Measurements from ENCODE around the gene PIGBOS1.
"Not testable (repeated sequence)": the region's sequence is repeated elsewhere in the genome, so short reads cannot be mapped to it uniquely, and the experiment has no call there.

The PIGBOS1 gene

DNA sequence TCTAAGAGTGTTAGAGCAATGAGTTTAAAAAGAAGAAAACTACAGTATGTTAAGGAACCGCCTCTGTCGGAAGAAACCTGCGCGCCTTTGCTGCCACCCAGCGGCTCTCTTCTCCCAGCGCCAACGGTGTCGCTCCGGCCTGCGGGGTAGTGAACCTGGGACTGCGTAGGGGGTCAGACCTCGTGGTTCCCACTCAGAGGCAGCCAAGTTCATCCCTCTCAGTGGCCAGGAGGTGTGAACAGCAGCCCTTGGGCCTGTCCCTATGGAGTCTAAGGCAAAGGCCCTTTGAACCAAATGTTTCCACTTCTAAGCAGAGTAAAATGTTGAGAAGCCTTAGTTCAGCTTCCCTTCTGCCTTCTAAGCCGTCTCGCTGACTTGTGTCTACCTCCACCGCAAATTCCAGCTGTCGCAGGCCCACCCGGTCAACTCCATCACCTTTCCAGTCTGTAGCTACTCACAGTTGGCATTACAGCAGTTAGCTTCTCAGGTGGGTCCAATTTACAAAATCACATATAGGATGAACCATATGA, 28.3 kb downstream of the PIGBOS1 start:
- DNase-seq = peak; percentile 87 to 90

DNA sequence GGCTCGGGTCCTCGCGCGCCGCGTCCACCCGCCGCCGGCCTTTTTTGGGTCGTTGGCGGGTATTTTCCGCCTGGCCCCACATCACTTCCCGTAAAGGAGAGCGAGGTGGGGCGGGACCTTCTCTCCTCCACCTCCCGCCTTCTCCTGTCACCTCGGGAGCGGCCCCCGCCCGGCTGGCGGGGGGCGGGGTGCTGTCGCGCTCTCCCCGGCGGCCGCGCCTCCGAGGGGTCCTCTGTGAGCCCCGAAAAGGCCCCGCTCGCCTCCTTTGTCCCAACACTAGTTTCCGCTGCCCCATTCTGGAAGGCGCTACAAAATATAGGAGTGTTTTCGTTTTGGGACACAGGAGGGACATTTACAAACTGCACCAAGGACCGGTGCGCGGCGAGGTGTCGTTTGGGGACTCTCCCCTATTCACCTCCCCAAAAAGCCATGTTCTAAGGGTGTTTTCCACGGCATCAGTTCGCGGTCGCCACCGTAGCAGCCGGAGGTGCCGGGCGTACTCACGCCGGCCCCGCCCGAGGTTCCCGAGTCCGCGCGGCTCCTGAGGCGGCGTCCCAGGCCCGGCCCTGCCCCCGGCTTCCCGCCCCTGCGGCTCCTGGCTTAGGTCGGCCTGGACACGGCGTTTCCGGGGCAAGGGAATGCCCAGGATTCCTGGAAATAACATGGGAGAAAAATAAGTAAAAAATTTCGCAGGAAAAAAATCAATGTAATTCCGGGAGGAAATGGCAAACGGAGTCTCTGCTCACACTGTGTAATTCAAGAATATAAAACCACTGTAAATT, 29.0 kb downstream of the PIGBOS1 start, which contains the start of gene RAB27A:
Gene RAB27A, minus strand, starts transcription at position 68 of the 782 bp plus-strand sequence. CDS start 54,879 bp downstream, outside the sequence.
- peak; percentile 87 to 88 for DNase-seq

- DNase-seq = peak; percentile 52 to 57
Observed at GRCh38 chr15:55289011-55289745, 29.7 kb downstream of the PIGBOS1 start.

- no peak for DNase-seq
Observed at GRCh38 chr15:55288006-55288717, 30.8 kb downstream of the PIGBOS1 start.

- DNase-seq = not testable (repeated sequence)
Observed at GRCh38 chr15:55286442-55287189, 32.3 kb downstream of the PIGBOS1 start.

GRCh38 chr15:55284426-55284825, 34.5 kb downstream of the PIGBOS1 start:
- DNase-seq = no peak

DNA sequence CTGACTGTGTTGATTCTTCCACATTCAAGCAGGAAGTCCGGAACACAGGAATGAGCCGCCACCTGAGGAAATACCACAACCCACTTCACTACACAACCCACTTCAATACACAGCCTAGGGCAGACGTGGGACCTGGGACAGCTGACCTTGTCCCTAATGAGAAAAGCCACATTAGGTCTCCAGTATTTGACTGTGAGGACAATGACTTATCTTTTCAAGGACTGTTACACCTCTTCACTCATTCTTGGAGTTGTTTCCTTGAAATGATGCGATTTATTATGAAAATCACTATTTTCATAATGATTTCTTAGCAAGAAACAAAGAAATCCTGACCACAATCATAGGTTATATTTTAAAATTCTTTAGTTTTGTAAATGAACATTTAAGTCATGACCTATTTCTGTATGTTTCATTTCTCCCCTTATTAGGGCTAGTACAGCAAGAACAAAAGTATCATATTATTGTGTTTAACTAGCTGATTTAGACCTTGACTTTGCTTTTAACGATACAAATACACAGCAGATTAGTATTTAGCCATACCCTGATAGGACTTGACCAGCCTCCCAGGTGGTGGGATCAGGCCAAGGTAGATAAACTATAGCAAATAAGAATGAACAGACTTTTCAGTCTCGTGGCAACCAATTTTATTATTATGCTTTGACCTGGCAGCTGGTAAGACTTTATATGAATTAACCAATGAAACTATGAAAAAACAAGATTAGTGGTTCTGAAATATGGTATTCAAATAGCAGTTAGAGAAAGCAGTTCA, 35.4 kb downstream of the PIGBOS1 start:
- DNase-seq = no peak

- DNase-seq = no peak
Observed at GRCh38 chr15:55282284-55282833, 36.6 kb downstream of the PIGBOS1 start.

- no peak for DNase-seq
Observed at GRCh38 chr15:55281517-55282228, 37.2 kb downstream of the PIGBOS1 start.

- peak; percentile 35 to 49 for DNase-seq
Observed at GRCh38 chr15:55280589-55280988, 38.3 kb downstream of the PIGBOS1 start.

- DNase-seq = peak; percentile 52 to 66
Observed at GRCh38 chr15:55279746-55280351, 39.1 kb downstream of the PIGBOS1 start.

GRCh38 chr15:55279100-55279745, 39.7 kb downstream of the PIGBOS1 start:
- no peak for DNase-seq

DNA sequence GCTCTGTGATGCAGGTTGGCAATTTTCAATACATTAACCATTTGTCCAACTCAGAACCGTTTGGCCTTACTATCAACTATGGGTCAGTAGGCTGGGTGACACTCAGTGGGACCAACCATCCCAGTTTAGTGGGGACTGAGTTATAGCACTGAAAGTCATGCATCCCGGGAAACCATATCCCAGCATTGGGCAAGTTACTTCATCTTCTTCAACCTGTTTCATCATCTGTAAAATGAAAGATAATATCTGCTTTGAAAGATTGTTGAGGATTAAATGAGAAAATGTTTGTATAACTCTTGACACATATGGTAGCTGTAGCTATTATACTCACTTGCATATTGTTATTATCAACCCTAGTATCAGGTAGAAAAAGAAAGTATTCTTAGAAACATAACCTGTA, 41.2 kb downstream of the PIGBOS1 start:
- DNase-seq = no peak

DNA sequence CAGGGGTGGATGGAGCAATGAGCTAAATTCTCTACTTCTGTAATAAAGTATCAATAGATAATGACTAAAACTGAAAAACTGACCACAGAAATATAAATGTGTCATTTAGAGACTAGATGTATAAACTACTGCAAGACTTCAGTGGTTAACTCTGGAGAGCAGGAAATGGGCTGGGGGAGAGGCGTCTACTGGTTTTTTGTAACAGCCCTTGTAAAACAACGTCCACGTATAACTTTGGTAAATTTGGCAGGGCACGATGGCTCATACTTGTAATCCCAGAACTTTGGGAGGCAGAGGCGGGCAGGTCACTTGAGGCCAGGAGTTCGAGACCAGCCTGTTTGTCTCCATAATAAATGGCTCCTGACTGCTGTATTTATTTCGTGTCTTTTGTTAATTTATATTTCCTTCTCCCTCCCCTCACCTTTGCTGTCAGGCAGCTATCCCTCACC, 41.8 kb downstream of the PIGBOS1 start:
- DNase-seq = peak; percentile 53 to 71

DNA sequence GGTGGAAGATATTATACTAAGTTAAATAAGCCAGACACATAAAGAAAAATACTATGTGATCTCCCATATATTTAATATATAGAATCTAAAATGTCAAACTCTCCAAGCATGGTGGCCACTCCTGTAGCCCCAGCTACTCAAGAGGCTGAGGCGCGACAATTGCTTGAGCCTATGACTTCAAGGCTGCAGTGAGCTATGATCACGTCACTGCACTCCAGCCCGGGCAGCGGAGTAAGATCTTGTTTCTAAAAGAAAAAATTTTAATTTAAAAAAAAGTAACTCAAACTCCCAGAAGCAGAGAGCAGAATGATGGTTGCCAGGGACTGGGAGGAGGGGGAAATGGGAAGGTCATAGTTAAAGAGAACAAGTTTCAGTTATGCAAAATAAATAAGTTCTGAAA, 42.6 kb downstream of the PIGBOS1 start:
- no peak for DNase-seq

GRCh38 chr15:55270291-55270690, 48.6 kb downstream of the PIGBOS1 start:
- no peak for DNase-seq

DNA sequence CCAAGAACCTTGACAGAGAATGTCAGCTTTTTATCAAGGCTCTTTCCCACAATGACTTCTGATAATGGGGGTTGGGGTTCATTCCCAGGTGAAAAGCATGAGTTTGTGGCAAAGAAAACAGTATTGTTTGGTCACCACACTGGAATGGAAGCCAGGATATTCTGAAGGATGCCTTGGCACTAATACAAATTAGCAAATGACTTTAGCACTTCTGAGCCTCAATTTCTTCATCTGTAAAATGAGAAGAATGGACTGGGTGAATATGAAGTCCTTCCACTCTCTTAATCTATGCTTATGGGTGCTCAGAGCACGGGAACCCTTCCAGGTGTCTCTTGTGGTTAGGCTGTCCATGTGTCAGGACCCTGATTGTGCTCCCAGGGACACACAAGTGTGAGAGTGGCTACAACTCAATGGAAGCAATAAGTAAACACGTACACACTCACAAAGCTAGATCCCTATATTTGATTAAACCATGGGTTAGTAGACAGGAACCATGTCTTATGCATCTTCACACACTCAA, 50.7 kb downstream of the PIGBOS1 start:
- DNase-seq = no peak

DNA sequence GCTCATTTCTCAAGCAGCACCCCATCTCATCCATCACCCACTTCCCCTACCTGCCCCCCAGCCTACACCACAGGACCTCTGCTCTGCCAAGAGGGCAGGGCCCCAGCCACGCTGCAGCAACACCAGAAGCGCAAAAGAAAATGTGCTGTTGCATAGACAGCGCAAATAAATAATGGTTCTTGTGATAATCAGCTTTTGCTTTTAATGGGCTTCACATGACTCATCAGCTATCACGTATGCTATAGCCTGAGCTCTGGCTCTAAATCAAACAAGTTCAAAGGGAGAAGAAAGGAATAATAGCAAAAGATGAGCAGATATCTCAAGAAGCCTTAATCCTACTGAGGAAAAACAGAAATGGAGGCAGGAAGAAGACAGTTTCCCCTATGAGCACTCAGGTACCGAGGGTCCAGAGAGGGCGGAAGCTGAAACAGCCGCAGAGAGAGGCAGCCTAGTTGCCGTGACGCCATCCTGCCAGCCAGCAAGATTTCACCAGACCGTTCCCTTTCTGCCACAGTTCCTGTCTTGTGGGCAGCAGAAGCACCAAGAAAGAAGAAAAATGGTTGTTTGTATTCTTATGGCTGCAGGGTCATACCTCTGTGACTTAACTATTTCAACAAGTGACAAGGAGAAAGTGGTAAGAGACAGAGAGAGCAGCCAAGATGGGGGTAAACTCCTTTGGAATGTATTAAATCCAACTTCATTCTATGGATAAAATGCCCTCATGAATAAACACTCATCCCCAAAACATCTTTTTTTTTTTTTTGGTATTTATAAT, 51.3 kb downstream of the PIGBOS1 start:
- peak; percentile 63 to 70 for DNase-seq

Measured in activated CD4-positive, alpha-beta T cell treated with anti-CD3 and anti-CD28 coated beads, Interleukin-2, amount 50 U/mL, for 48 hours (primary cell).